Mesendoderm (in vitro differentiated cells): Measurements from ENCODE around the gene GPR27.

Source experiments
- DNase-seq: peaks from one replicate; pipeline ENCODE4 v3.0.0; 2013
- H2AK5ac ChIP-seq: 2 replicates; pipeline ENCODE4 v1.6.1; 2013; ENCODE audit warnings: low read length, inconsistent platforms
- H2BK120ac ChIP-seq: 2 replicates; pipeline ENCODE4 v1.6.1; 2013; ENCODE audit warnings: low read depth, mild to moderate bottlenecking, low read length, moderate library complexity, mixed read lengths
- H2BK15ac ChIP-seq: replicated peaks from 2 replicates; pipeline ENCODE4 v1.6.1; 2013; ENCODE audit warnings: low read depth, mild to moderate bottlenecking, moderate library complexity
- H2BK5ac ChIP-seq: 2 replicates; pipeline ENCODE4 v1.6.1; 2013; ENCODE audit warnings: low read length, inconsistent platforms
- H3K18ac ChIP-seq: 2 replicates; pipeline ENCODE4 v1.6.1; 2013; ENCODE audit warnings: mild to moderate bottlenecking, low read length, mixed read lengths
- H3K23ac ChIP-seq: one replicate; pipeline ENCODE4 v1.6.1; 2013; ENCODE audit warnings: low read length
- H3K27ac ChIP-seq: 2 replicates; pipeline ENCODE4 v1.5.1; 2013; ENCODE audit warnings: low read depth, mild to moderate bottlenecking, inconsistent platforms, low read length, moderate library complexity
- H3K27me3 ChIP-seq: 2 replicates; pipeline ENCODE4 v1.6.1; 2013; ENCODE audit warnings: low read length, control low read depth, mild to moderate bottlenecking, inconsistent platforms; ENCODE audit not compliant: insufficient read depth, poor library complexity
- H3K36me3 ChIP-seq: 2 replicates; pipeline ENCODE4 v1.6.1; 2013; ENCODE audit warnings: low read length, inconsistent platforms; ENCODE audit not compliant: control insufficient read depth, insufficient read depth
- H3K4ac ChIP-seq: one replicate; pipeline ENCODE4 v1.6.1; 2013; ENCODE audit warnings: low read depth, mild to moderate bottlenecking, low read length, moderate library complexity
- H3K4me1 ChIP-seq: 2 replicates; pipeline ENCODE4 v1.6.1; 2013; ENCODE audit warnings: low read depth, low read length, inconsistent platforms; ENCODE audit not compliant: control insufficient read depth
- H3K4me2 ChIP-seq: 2 replicates; pipeline ENCODE4 v1.6.1; 2013; ENCODE audit warnings: low read length
- H3K4me3 ChIP-seq: 2 replicates; pipeline ENCODE4 v1.5.1; 2013; ENCODE audit warnings: mild to moderate bottlenecking, low read length
- H3K56ac ChIP-seq: one replicate; pipeline ENCODE4 v1.6.1; 2013; ENCODE audit warnings: low read length
- H3K79me1 ChIP-seq: 2 replicates; pipeline ENCODE4 v1.6.1; 2013; ENCODE audit warnings: low read length, inconsistent platforms
- H3K79me2 ChIP-seq: 2 replicates; pipeline ENCODE4 v1.6.1; 2013; ENCODE audit warnings: mild to moderate bottlenecking, low read length; ENCODE audit not compliant: control insufficient read depth, insufficient read depth
- H3K9ac ChIP-seq: 2 replicates; pipeline ENCODE4 v1.6.1; 2013; ENCODE audit warnings: low read length, inconsistent platforms
- H4K5ac ChIP-seq: one replicate; pipeline ENCODE4 v1.6.1; 2013; ENCODE audit warnings: low read length
- H4K8ac ChIP-seq: one replicate; pipeline ENCODE4 v1.6.1; 2013; ENCODE audit warnings: low read depth, mild to moderate bottlenecking, control low read depth, low read length, moderate library complexity
- WGBS: extraction: QIAGEN DNeasy Blood & Tissue Kit; methylation state at CpG from one replicate; pipeline ENCODE4 v1.1.7; 2013; ENCODE audit warnings: low lambda C conversion rate, missing lambda C conversion rate; ENCODE audit not compliant: insufficient coverage; ENCODE audit errors: extremely low coverage; 5-methylcytosine and 5-hydroxymethylcytosine counted together

Gene GPR27

DNA sequence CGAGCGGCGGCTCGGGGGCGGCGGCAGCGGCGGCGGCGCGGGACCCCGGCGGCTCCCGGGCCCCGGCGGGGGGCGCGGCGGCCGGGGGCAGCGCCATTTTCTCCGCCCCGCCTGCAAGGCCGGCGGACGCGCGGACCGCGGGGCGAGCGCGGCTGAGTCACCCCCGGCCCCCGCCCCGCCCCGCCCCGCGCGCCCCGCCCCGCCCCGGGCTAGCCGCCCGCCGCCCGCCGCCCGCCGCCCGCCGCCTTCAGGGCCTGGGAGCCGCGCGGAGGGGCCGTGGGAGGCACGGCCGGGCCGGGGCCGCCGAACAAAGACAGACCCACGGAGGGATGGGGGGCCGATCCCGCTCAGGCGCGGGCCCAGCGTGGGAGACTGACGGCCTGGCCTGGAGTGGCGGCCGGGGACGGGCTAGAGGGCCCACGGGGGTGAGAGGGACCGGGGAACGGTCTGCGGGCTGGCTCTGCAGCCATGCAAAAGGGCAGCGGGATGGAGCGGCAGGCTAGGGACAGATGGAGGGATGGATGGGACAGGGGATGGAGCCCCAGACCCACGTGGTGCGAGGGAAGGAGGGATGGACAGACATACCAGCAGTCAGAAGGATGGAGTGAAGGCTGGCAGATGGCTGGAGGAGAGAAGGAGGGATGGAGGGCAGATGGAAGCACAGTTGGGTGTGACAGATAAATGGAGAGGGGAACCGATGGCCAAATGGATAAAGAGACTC is 28.2 kb upstream of the GPR27 start, which contains the start of gene EIF4E3:
EIF4E3 (minus strand) TSS at position 132 of the 721 bp plus-strand sequence; CDS start at position 97, 35 bp downstream.
- peaks cover 5% of the 10 kb centered on the region for H3K27me3 ChIP-seq
- H3K4me3 ChIP-seq: peak within 1 kb of the TSS; percentile 50
- H3K18ac ChIP-seq: peak within 1 kb of the TSS; percentile 88
- no peak within 1 kb of the TSS for H3K23ac ChIP-seq
- no peak within 1 kb of the TSS for H2BK5ac ChIP-seq
- H2AK5ac ChIP-seq: no peak within 1 kb of the TSS
- peak within 1 kb of the TSS; percentile 85 for H3K4me2 ChIP-seq
- no peak within 1 kb of the TSS for H2BK120ac ChIP-seq
- H3K79me1 ChIP-seq: no peaks in the 10 kb centered on the region
- no peak within 1 kb of the TSS for H4K8ac ChIP-seq
- peak within 1 kb of the TSS; percentile 63 for H3K4ac ChIP-seq
- H3K4me1 ChIP-seq: peaks cover 10% of the 10 kb centered on the region
- peak; percentile 45 for DNase-seq
- H3K56ac ChIP-seq: peak within 1 kb of the TSS; percentile 91
- H3K27ac ChIP-seq: no peak within 1 kb of the TSS
- no peaks in the 10 kb centered on the region for H3K36me3 ChIP-seq
- H3K79me2 ChIP-seq: no peaks in the 10 kb centered on the region
- peak within 1 kb of the TSS; percentile 72 for H3K9ac ChIP-seq
- H2BK15ac ChIP-seq: no peak within 1 kb of the TSS
- no CpG with 5 or more reads among the region's 80 CpGs for WGBS
- H4K5ac ChIP-seq: no peak within 1 kb of the TSS

DNA sequence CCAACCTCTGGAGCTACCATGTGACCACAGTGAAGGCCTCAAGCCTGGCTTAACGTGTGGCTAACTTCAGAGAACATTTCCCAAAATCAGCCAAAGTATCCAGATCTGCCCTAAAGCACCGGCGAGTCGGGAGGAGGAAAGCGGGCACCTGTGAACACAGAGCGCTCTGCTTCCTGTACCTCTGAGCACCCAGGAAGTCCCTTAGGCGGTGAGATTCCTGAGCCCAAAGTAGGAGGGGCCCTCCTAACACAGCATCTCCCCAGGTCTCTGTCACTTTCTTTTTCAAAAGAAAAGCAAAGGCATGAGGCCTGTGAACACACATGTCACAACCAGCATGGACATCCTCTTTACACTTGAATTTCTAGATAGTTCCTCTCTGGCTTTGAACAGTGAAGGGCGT is 27.5 kb upstream of the GPR27 start:
- no peak overlapping the region for H3K4ac ChIP-seq
- no peak overlapping the region for H3K23ac ChIP-seq
- no peak overlapping the region for H2BK5ac ChIP-seq
- no peak overlapping the region for H3K27ac ChIP-seq
- H3K36me3 ChIP-seq: no peaks in the 10 kb centered on the region
- no CpG with 5 or more reads among the region's 8 CpGs for WGBS
- H3K56ac ChIP-seq: no peak overlapping the region
- no peak overlapping the region for H2AK5ac ChIP-seq
- H3K4me2 ChIP-seq: no peak overlapping the region
- H2BK15ac ChIP-seq: no peak overlapping the region
- no peaks in the 10 kb centered on the region for H3K79me1 ChIP-seq
- no peak overlapping the region for H4K8ac ChIP-seq
- H3K18ac ChIP-seq: no peak overlapping the region
- H2BK120ac ChIP-seq: no peak overlapping the region
- no peaks in the 10 kb centered on the region for H3K79me2 ChIP-seq
- no peak for DNase-seq
- peaks cover 10% of the 10 kb centered on the region for H3K4me1 ChIP-seq
- no peak overlapping the region for H3K9ac ChIP-seq
- no peak overlapping the region for H4K5ac ChIP-seq
- peaks cover 5% of the 10 kb centered on the region for H3K27me3 ChIP-seq
- no peak overlapping the region for H3K4me3 ChIP-seq

DNA sequence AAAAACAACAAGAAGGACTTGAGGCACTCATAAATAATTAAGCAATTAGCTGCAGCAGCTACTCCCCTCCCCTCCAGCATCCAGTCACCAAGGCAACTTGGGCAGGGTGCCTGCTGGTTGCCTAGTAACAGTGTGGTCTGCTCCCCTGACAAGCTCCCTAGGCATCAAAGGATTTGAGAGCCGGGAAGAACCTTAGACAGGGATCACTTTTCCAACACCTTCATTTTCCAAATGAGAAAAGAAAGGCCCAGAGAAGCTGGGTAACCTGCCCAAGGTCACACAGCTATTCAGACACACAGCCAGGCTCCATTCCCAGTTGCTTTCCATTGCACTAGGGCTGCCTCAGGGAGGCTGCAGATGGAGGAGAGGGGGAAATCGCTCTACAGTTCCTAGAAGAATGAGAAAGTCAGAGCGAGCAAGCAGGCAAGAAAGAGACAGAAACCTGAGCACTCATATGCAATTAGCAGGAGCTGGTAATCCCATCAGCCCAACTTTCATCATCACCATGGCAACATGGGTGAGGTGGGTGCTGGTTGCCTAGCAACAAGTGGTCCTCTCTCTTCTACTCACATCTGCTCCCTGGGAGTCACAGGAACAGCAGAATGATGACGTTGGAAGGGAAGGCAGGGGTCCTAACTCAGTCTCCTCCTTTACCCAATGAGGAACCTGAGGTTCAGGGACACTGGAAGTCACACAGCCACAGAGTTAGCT is 24.9 kb upstream of the GPR27 start:
- H3K27ac ChIP-seq: no peak overlapping the region
- no peak overlapping the region for H3K4me3 ChIP-seq
- no peak overlapping the region for H2BK120ac ChIP-seq
- H3K18ac ChIP-seq: no peak overlapping the region
- H3K9ac ChIP-seq: no peak overlapping the region
- H3K56ac ChIP-seq: no peak overlapping the region
- H3K36me3 ChIP-seq: no peaks in the 10 kb centered on the region
- H2AK5ac ChIP-seq: peak overlapping the region; percentile 48
- H3K4me2 ChIP-seq: no peak overlapping the region
- H4K8ac ChIP-seq: no peak overlapping the region
- H3K4me1 ChIP-seq: peaks cover 10% of the 10 kb centered on the region
- no CpG with 5 or more reads among the region's 4 CpGs for WGBS
- no peak overlapping the region for H3K4ac ChIP-seq
- H3K27me3 ChIP-seq: peaks cover 2% of the 10 kb centered on the region
- H3K79me2 ChIP-seq: no peaks in the 10 kb centered on the region
- H2BK5ac ChIP-seq: no peak overlapping the region
- H2BK15ac ChIP-seq: no peak overlapping the region
- no peak overlapping the region for H3K23ac ChIP-seq
- H3K79me1 ChIP-seq: no peaks in the 10 kb centered on the region
- DNase-seq: peak; percentile 97
- H4K5ac ChIP-seq: no peak overlapping the region

DNA sequence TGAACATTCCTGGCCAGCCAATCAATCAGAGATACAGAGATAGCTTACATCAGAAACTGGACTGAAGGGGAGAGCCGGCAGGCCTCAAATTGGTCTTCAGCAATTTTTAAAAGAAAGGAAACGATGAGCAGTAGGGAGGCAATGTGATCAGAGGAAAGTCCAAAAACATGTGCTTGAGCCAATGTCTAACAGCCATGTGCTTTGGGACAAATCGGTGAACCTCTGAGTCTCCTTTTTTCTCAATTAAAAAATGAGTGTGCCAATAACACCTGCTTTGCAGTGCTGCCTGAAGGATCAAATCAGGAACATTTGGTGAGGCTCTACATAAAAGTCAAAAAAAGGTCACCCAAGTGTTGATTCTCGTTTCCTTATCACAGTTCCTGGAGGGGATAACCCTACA is 21.0 kb upstream of the GPR27 start:
- Histone ChIP-seq H3K4me1 (peaks cover 5% of the 10 kb centered on the region), H4K8ac (no peak overlapping the region), H3K27me3 (no peaks in the 10 kb centered on the region), H3K4me2 (no peak overlapping the region), H3K4ac (no peak overlapping the region), H3K36me3 (no peaks in the 10 kb centered on the region), H3K79me2 (no peaks in the 10 kb centered on the region), H2BK120ac (no peak overlapping the region), H2BK15ac (no peak overlapping the region), H3K9ac (no peak overlapping the region), H3K79me1 (no peaks in the 10 kb centered on the region), H2BK5ac (no peak overlapping the region), H3K23ac (no peak overlapping the region), H4K5ac (no peak overlapping the region), H3K56ac (no peak overlapping the region), H3K27ac (no peak overlapping the region), H2AK5ac (no peak overlapping the region), H3K18ac (no peak overlapping the region), H3K4me3 (no peak overlapping the region)
- DNase-seq: no peak
- no CpG with 5 or more reads among the region's 4 CpGs for WGBS

DNA sequence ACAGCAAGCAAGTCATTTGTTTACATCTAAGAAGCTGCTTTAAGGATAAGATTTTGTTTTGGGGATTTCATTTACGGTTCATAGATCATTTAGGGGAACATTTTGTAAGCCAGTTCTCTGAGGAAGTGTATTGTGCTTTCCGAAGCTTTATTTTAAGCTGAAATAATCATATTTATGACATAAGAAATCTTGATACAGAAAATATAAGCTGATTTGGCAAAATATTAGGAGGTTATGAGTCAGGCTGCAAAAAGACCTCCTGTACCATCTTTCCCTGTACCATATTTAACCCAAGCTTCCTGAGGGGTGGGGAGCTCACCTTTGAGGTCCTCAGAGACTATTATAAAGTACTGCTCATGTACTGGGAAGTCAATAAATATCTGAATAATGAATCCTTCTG is 20.3 kb upstream of the GPR27 start:
- H3K4me3 ChIP-seq: no peak overlapping the region
- H3K9ac ChIP-seq: no peak overlapping the region
- H2BK15ac ChIP-seq: no peak overlapping the region
- peaks cover 5% of the 10 kb centered on the region for H3K4me1 ChIP-seq
- H3K79me1 ChIP-seq: no peaks in the 10 kb centered on the region
- H3K27me3 ChIP-seq: no peaks in the 10 kb centered on the region
- DNase-seq: no peak
- no peak overlapping the region for H3K4ac ChIP-seq
- H3K18ac ChIP-seq: no peak overlapping the region
- no peaks in the 10 kb centered on the region for H3K79me2 ChIP-seq
- no peak overlapping the region for H3K23ac ChIP-seq
- H3K56ac ChIP-seq: no peak overlapping the region
- no peaks in the 10 kb centered on the region for H3K36me3 ChIP-seq
- H3K27ac ChIP-seq: no peak overlapping the region
- no peak overlapping the region for H4K8ac ChIP-seq
- no CpG with 5 or more reads among the region's 2 CpGs for WGBS
- H3K4me2 ChIP-seq: no peak overlapping the region
- no peak overlapping the region for H2BK120ac ChIP-seq
- no peak overlapping the region for H2BK5ac ChIP-seq
- H2AK5ac ChIP-seq: no peak overlapping the region
- no peak overlapping the region for H4K5ac ChIP-seq
